Fibroblast of skin of left quadriceps (primary cell): ENCODE results near the gene CENPQ.

ENCODE experiments used
- DNase-seq, 2 experiments: peaks; one replicate each; pipeline ENCODE4 v3.0.0-alpha.2; 2013; ENCODE audit warnings: low read depth in 2 of 2

Gene CENPQ

GRCh38 chr6:49504666-49505065 is 41.5 kb downstream of the CENPQ start:
- no peak for DNase-seq

GRCh38 chr6:49506569-49507111 is 43.5 kb downstream of the CENPQ start:
- DNase-seq: no peak

- no peak for DNase-seq
Measured at GRCh38 chr6:49509342-49509741, 46.2 kb downstream of the CENPQ start.

GRCh38 chr6:49513153-49513989 is 50.2 kb downstream of the CENPQ start:
- peak; percentile 56 to 57 for DNase-seq

- DNase-seq: no peak
Measured at GRCh38 chr6:49514571-49515484, 51.7 kb downstream of the CENPQ start.

- no peak for DNase-seq
Measured at GRCh38 chr6:49515485-49516146, 52.4 kb downstream of the CENPQ start.

- no peak for DNase-seq
Measured at GRCh38 chr6:49516147-49516505, 53.0 kb downstream of the CENPQ start.

GRCh38 chr6:49517919-49518318 is 54.7 kb downstream of the CENPQ start:
- DNase-seq: no peak

GRCh38 chr6:49519660-49520059 is 56.5 kb downstream of the CENPQ start:
- no peak for DNase-seq

GRCh38 chr6:49522710-49523593 is 59.8 kb downstream of the CENPQ start:
- DNase-seq: no peak

- no peak for DNase-seq
Measured at GRCh38 chr6:49523901-49524300, 60.7 kb downstream of the CENPQ start.

- DNase-seq: no peak
Measured at GRCh38 chr6:49524541-49524940, 61.4 kb downstream of the CENPQ start.

GRCh38 chr6:49526598-49526997 is 63.4 kb downstream of the CENPQ start:
- no peak for DNase-seq

- no peak for DNase-seq
Measured at GRCh38 chr6:49527320-49527719, 64.2 kb downstream of the CENPQ start.

GRCh38 chr6:49528571-49528970 is 65.4 kb downstream of the CENPQ start:
- DNase-seq: no peak

- no peak for DNase-seq
Measured at GRCh38 chr6:49530141-49530776, 67.1 kb downstream of the CENPQ start.

- DNase-seq: peak; percentile 45 to 48
Measured at GRCh38 chr6:49531774-49532569, 68.8 kb downstream of the CENPQ start.

GRCh38 chr6:49535795-49536194 is 72.6 kb downstream of the CENPQ start:
- DNase-seq: no peak

- DNase-seq: no peak
Measured at GRCh38 chr6:49539102-49539501, 75.9 kb downstream of the CENPQ start.

GRCh38 chr6:49540614-49541013 is 77.4 kb downstream of the CENPQ start:
- no peak for DNase-seq
